HEK293T (cell line): ENCODE data around the gene KCND2.
"Not testable (repeated sequence)": the region's sequence is repeated elsewhere in the genome, so short reads cannot be mapped to it uniquely, and the experiment has no call there.

Experiments
- CTCF ChIA-PET: fragments of 350-600 bp; formaldehyde crosslinking; extraction: SDS; loops from one replicate; lab custom pipeline; 2021; ENCODE audit warnings: antibody characterized with exemption, inconsistent platforms; lab: Yijun Ruan, JAX
- POLR2A ChIA-PET: fragments of 350-600 bp; formaldehyde crosslinking; extraction: SDS; loops from one replicate; lab custom pipeline; 2020; ENCODE audit warnings: antibody characterized with exemption, inconsistent platforms; lab: Yijun Ruan, JAX
- DNase-seq: peaks from one replicate; pipeline ENCODE4 v3.0.0; 2012; ENCODE audit warnings: mixed read lengths; ENCODE audit errors: extremely low spot score
- ARNT ChIP-seq: fragments of 450-650 bp; IDR thresholded peaks from 2 replicates; pipeline ENCODE4 v1.6.1; 2017; ENCODE audit warnings: mild to moderate bottlenecking
- BHLHE40 ChIP-seq: fragments of 450-650 bp; IDR thresholded peaks from 2 replicates; pipeline ENCODE4 v1.6.1; 2016; ENCODE audit warnings: mild to moderate bottlenecking, moderate library complexity, borderline replicate concordance
- CTBP1 ChIP-seq: fragments of 450-650 bp; IDR thresholded peaks from 2 replicates; pipeline ENCODE4 v1.6.1; 2016; ENCODE audit warnings: borderline replicate concordance
- ELF4 ChIP-seq: fragments of 450-650 bp; IDR thresholded peaks from 2 replicates; pipeline ENCODE4 v1.6.1; 2017; ENCODE audit warnings: antibody characterized with exemption
- FOXA1 ChIP-seq: fragments of 450-650 bp; IDR thresholded peaks from 2 replicates; pipeline ENCODE4 v1.6.1; 2016; ENCODE audit warnings: mild to moderate bottlenecking
- FOXK2 ChIP-seq: fragments of 450-650 bp; IDR thresholded peaks from 2 replicates; pipeline ENCODE4 v1.6.1; 2016; ENCODE audit warnings: mild to moderate bottlenecking
- FOXM1 ChIP-seq: fragments of 450-650 bp; IDR thresholded peaks from 2 replicates; pipeline ENCODE4 v1.6.1; 2017; ENCODE audit warnings: mild to moderate bottlenecking, borderline replicate concordance
- HDGF ChIP-seq: fragments of 450-650 bp; IDR thresholded peaks from 2 replicates; pipeline ENCODE4 v1.6.1; 2017; ENCODE audit warnings: antibody characterized with exemption, borderline replicate concordance
- L3MBTL2 ChIP-seq: fragments of 450-650 bp; conservative IDR thresholded peaks from 2 replicates; pipeline ENCODE4 v1.6.1; 2016; ENCODE audit warnings: mild to moderate bottlenecking
- LEF1 ChIP-seq: fragments of 450-650 bp; IDR thresholded peaks from 2 replicates; pipeline ENCODE4 v1.6.1; 2017; ENCODE audit warnings: mild to moderate bottlenecking, borderline replicate concordance
- NFRKB ChIP-seq: fragments of 450-650 bp; IDR thresholded peaks from 2 replicates; pipeline ENCODE4 v1.6.1; 2016; ENCODE audit warnings: mild to moderate bottlenecking, moderate library complexity
- PKNOX1 ChIP-seq: fragments of 450-650 bp; IDR thresholded peaks from 2 replicates; pipeline ENCODE4 v1.6.1; 2016
- SP1 ChIP-seq: fragments of 450-650 bp; IDR thresholded peaks from 2 replicates; pipeline ENCODE4 v1.6.1; 2017
- SUZ12 ChIP-seq: fragments of 450-650 bp; IDR thresholded peaks from 2 replicates; pipeline ENCODE4 v1.6.1; 2016; ENCODE audit warnings: mild to moderate bottlenecking
- TARDBP ChIP-seq: fragments of 450-650 bp; IDR thresholded peaks from 2 replicates; pipeline ENCODE4 v1.6.1; 2016
- ZNF384 ChIP-seq: fragments of 450-650 bp; IDR thresholded peaks from 2 replicates; pipeline ENCODE4 v1.6.1; 2016

Gene KCND2

GRCh38 chr7:120760050-120760449, 487.1 kb downstream of the KCND2 start:
- no peak for DNase-seq
- TF ChIP-seq FOXM1: no peak
- TF ChIP-seq SUZ12: no peak
- TF ChIP-seq TARDBP: no peak
- no peak for TF ChIP-seq FOXK2
- no peak for TF ChIP-seq ARNT
- no peak for TF ChIP-seq ZNF384
- no peak for TF ChIP-seq SP1
- no peak for TF ChIP-seq HDGF
- no peak for TF ChIP-seq FOXA1
- TF ChIP-seq CTBP1: no peak
- CTCF ChIA-PET: no interaction called here
- POLR2A ChIA-PET: no interaction called here

- TF ChIP-seq FOXM1 (no peak), TARDBP (no peak), BHLHE40 (no peak), HDGF (no peak), PKNOX1 (no peak), CTBP1 (no peak), ZNF384 (no peak), FOXA1 (no peak), ELF4 (no peak), FOXK2 (no peak), SP1 (no peak), SUZ12 (no peak), L3MBTL2 (no peak), ARNT (no peak), NFRKB (no peak)
- POLR2A ChIA-PET: no interaction called here
- CTCF ChIA-PET: no interaction called here
Observed at GRCh38 chr7:120760851-120761250, 487.9 kb downstream of the KCND2 start.

GRCh38 chr7:120770206-120770605, 497.2 kb downstream of the KCND2 start:
- ChIA-PET POLR2A (no interaction called here), CTCF (no interaction called here)
- no peak for TF ChIP-seq LEF1
- no peak for TF ChIP-seq FOXA1
- TF ChIP-seq PKNOX1: no peak
- TF ChIP-seq SP1: no peak
- TF ChIP-seq FOXM1: no peak
- TF ChIP-seq ELF4: no peak
- TF ChIP-seq ZNF384: no peak
- no peak for TF ChIP-seq BHLHE40
- TF ChIP-seq SUZ12: no peak
- no peak for DNase-seq

More at GRCh38 chr7:120760851-120761250, 487.9 kb downstream of the KCND2 start:
- DNase-seq: no peak

- no peak for DNase-seq
- POLR2A ChIA-PET: no interaction called here
- TF ChIP-seq FOXK2: no peak
- no peak for TF ChIP-seq SP1
- no peak for TF ChIP-seq HDGF
- CTCF ChIA-PET: no interaction called here
Observed at GRCh38 chr7:120774481-120774880, 501.5 kb downstream of the KCND2 start.

GRCh38 chr7:120775755-120776154, 502.8 kb downstream of the KCND2 start:
- ChIA-PET POLR2A (no interaction called here), CTCF (interaction anchor here (1.1 kb wide), 1 partner anchor 16 kb away, joined by 7 read pairs; no protein-coding TSS in a partner anchor)
- TF ChIP-seq FOXK2 (no peak), CTBP1 (no peak), PKNOX1 (no peak), ELF4 (no peak), SP1 (no peak), NFRKB (no peak), L3MBTL2 (no peak), ZNF384 (no peak), ARNT (no peak), SUZ12 (no peak)
- no peak for DNase-seq

- CTCF ChIA-PET, DNase-seq, POLR2A ChIA-PET: not testable (repeated sequence)
Observed at GRCh38 chr7:120779078-120779477, 506.1 kb downstream of the KCND2 start.

- DNase-seq, POLR2A ChIA-PET, CTCF ChIA-PET: not testable (repeated sequence)
Observed at GRCh38 chr7:120780451-120780850, 507.5 kb downstream of the KCND2 start.

- DNase-seq: no peak
- ChIA-PET POLR2A (no interaction called here), CTCF (no interaction called here)
- TF ChIP-seq HDGF: no peak
- no peak for TF ChIP-seq TARDBP
- TF ChIP-seq ARNT: no peak
- TF ChIP-seq L3MBTL2: no peak
- TF ChIP-seq BHLHE40: no peak
- no peak for TF ChIP-seq NFRKB
- TF ChIP-seq PKNOX1: no peak
- TF ChIP-seq ZNF384: no peak
- TF ChIP-seq FOXM1: no peak
- no peak for TF ChIP-seq ELF4
- no peak for TF ChIP-seq LEF1
- no peak for TF ChIP-seq FOXK2
- TF ChIP-seq FOXA1: no peak
- no peak for TF ChIP-seq SUZ12
- no peak for TF ChIP-seq SP1
- no peak for TF ChIP-seq CTBP1
Observed at GRCh38 chr7:120780938-120781337, 508.0 kb downstream of the KCND2 start.

- DNase-seq, CTCF ChIA-PET, POLR2A ChIA-PET: not testable (repeated sequence)
Observed at GRCh38 chr7:120781924-120782323, 508.9 kb downstream of the KCND2 start.
